GM23338 (cell line): Measurements from ENCODE around the gene PTAFR. TPM values are rescaled to one million over a fixed set of nuclear protein-coding genes. Genes with fewer than 3 reads are reported as not detected.

Experiments used
- ATAC-seq: fragments of 200-7000 bp; cut with Tn5 transposase; 3 replicates; pipeline ENCODE4 v1.9.1; 2020
- DNase-seq: peaks from one replicate; pipeline ENCODE4 v3.0.0-alpha.2; 2015; ENCODE audit warnings: low spot score
- H2AFZ ChIP-seq: fragments of 200-600 bp; sonication (generic); 2 replicates; pipeline ENCODE4 v1.8.0; 2016; ENCODE audit warnings: antibody characterized with exemption, mild to moderate bottlenecking, moderate library complexity
- H3F3A ChIP-seq: fragments of 200-600 bp; sonication (generic); replicated peaks from 2 replicates; pipeline ENCODE4 v1.8.0; 2017; ENCODE audit warnings: antibody characterized with exemption, mixed run types, low read depth
- H3K27ac ChIP-seq: fragments of 200-600 bp; sonication (generic); 2 replicates; pipeline ENCODE4 v1.6.1; 2016; ENCODE audit warnings: low read depth
- H3K27me3 ChIP-seq: fragments of 200-600 bp; sonication (generic); 2 replicates; pipeline ENCODE4 v1.8.0; 2016; ENCODE audit warnings: mild to moderate bottlenecking, mixed run types, moderate library complexity; ENCODE audit not compliant: insufficient read depth
- H3K36me3 ChIP-seq: fragments of 200-600 bp; sonication (generic); 2 replicates; pipeline ENCODE4 v1.8.0; 2016; ENCODE audit warnings: mild to moderate bottlenecking; ENCODE audit not compliant: insufficient read depth
- H3K4me1 ChIP-seq: fragments of 200-600 bp; sonication (generic); 2 replicates; pipeline ENCODE4 v1.8.0; 2016; ENCODE audit warnings: mild to moderate bottlenecking, moderate library complexity; ENCODE audit not compliant: insufficient read depth
- H3K4me2 ChIP-seq: fragments of 200-600 bp; sonication (generic); 2 replicates; pipeline ENCODE4 v1.7.1; 2017; ENCODE audit warnings: mixed run types
- H3K4me3 ChIP-seq: fragments of 200-600 bp; sonication (generic); 2 replicates; pipeline ENCODE4 v1.6.1; 2016; ENCODE audit warnings: mixed run types
- H3K79me2 ChIP-seq: fragments of 200-600 bp; sonication (generic); replicated peaks from 2 replicates; pipeline ENCODE4 v1.8.0; 2017; ENCODE audit warnings: mild to moderate bottlenecking; ENCODE audit not compliant: insufficient read depth
- H3K9me2 ChIP-seq: fragments of 200-600 bp; sonication (generic); 2 replicates; pipeline ENCODE4 v1.8.0; 2017; ENCODE audit not compliant: insufficient read depth
- H4K20me1 ChIP-seq: fragments of 200-600 bp; sonication (generic); replicated peaks from 2 replicates; pipeline ENCODE4 v1.8.0; 2017; ENCODE audit warnings: mild to moderate bottlenecking; ENCODE audit not compliant: insufficient read depth
- H3K27ac Mint-ChIP-seq: 2 replicates; pipeline ENCODE4 v1.8.0; 2020; ENCODE audit warnings: inconsistent platforms, mild to moderate bottlenecking, moderate library complexity, mixed read lengths
- H3K27me3 Mint-ChIP-seq: 3 replicates; pipeline ENCODE4 v1.8.0; 2022; ENCODE audit warnings: low read depth, mild to moderate bottlenecking, moderate library complexity, mixed read lengths, inconsistent platforms; ENCODE audit not compliant: insufficient read depth, poor library complexity
- H3K36me3 Mint-ChIP-seq: 3 replicates; pipeline ENCODE4 v1.8.0; 2021; ENCODE audit warnings: low read depth, mild to moderate bottlenecking, inconsistent platforms, moderate library complexity, mixed read lengths
- H3K4me1 Mint-ChIP-seq: 3 replicates; pipeline ENCODE4 v1.8.0; 2020; ENCODE audit warnings: mild to moderate bottlenecking, inconsistent platforms, mixed read lengths
- H3K4me3 Mint-ChIP-seq: 3 replicates; pipeline ENCODE4 v1.8.0; 2021; ENCODE audit warnings: moderate library complexity, mild to moderate bottlenecking, inconsistent platforms, mixed read lengths
- H3K9me3 Mint-ChIP-seq: 3 replicates; pipeline ENCODE4 v1.8.0; 2020; ENCODE audit warnings: moderate library complexity, mild to moderate bottlenecking, inconsistent platforms, mixed read lengths
- CREB1 ChIP-seq: fragments of 250-450 bp; sonication (Bioruptor Pico); IDR thresholded peaks from 2 replicates; pipeline ENCODE4 v1.5.0; 2020; ENCODE audit warnings: low read depth, mild to moderate bottlenecking, moderate library complexity
- CTCF ChIP-seq, 2 experiments: fragments of 200-600 bp in 1 of 2; sonication (generic) in 1 of 2; conservative IDR thresholded peaks; 2 replicates each; pipeline versions ENCODE4 v1.5.1 to v1.6.1; 2016 to 2017; ENCODE audit warnings: antibody characterized with exemption in 2 of 2, low read depth in 2 of 2, mild to moderate bottlenecking in 2 of 2, moderate library complexity in 1 of 2
- ETS1 ChIP-seq: IDR thresholded peaks from 2 replicates; pipeline ENCODE4 v1.6.1; 2016; ENCODE audit warnings: antibody characterized with exemption
- EZH2 ChIP-seq: fragments of 200-600 bp; sonication (generic); IDR thresholded peaks from one replicate; pipeline ENCODE4 v1.8.0; 2017; ENCODE audit warnings: antibody characterized with exemption, mild to moderate bottlenecking, low read depth; ENCODE audit not compliant: unreplicated experiment
- EZH2phosphoT487 ChIP-seq: fragments of 200-600 bp; sonication (generic); IDR thresholded peaks from one replicate; pipeline ENCODE4 v1.8.1; 2018; ENCODE audit warnings: antibody characterized with exemption; ENCODE audit not compliant: unreplicated experiment
- NANOG ChIP-seq: IDR thresholded peaks from 2 replicates; pipeline ENCODE4 v1.6.1; 2016; ENCODE audit warnings: antibody characterized with exemption, borderline replicate concordance
- POLR2AphosphoS5 ChIP-seq: IDR thresholded peaks from 2 replicates; pipeline ENCODE4 v1.6.1; 2016; ENCODE audit warnings: antibody characterized with exemption, low read depth
- STAT1 ChIP-seq: IDR thresholded peaks from one replicate; pipeline ENCODE4 v1.6.1; 2016; ENCODE audit warnings: antibody characterized with exemption; ENCODE audit not compliant: unreplicated experiment
- ZNF114 ChIP-seq: fragments of 250-450 bp; sonication (Bioruptor Pico); IDR thresholded peaks from 2 replicates; pipeline ENCODE4 v1.5.0; 2020; ENCODE audit warnings: mild to moderate bottlenecking, moderate library complexity
- ZNF331 ChIP-seq: fragments of 250-450 bp; sonication (Bioruptor Pico); IDR thresholded peaks from 2 replicates; pipeline ENCODE4 v1.5.0; 2020; ENCODE audit warnings: low read depth, mild to moderate bottlenecking, moderate library complexity
- ZNF462 ChIP-seq: fragments of 250-450 bp; sonication (Bioruptor Pico); IDR thresholded peaks from 2 replicates; pipeline ENCODE4 v1.5.0; 2020; ENCODE audit warnings: mild to moderate bottlenecking, moderate library complexity
- polyA plus RNA-seq: library from polyadenylated mRNA; unstranded; fragments of >200 nt; fragmentation: Nextera tagmentation; extraction: Ambion mirVana; gene quantifications from 2 replicates; pipeline ENCODE4 v1.2.1, GENCODE V29; 2016
- total RNA-seq: library from RNA; depleted of rRNA; stranded (reverse); fragments of >200 nt; shearing (Covaris generic); gene quantifications from 2 replicates; pipeline ENCODE4 v1.2.3, GENCODE V29; 2014
- TF ChIP-seq, protein P1 (sequence below): IDR thresholded peaks from one replicate; pipeline ENCODE4 v1.6.1; 2018; ENCODE audit warnings: antibody characterized with exemption; ENCODE audit not compliant: unreplicated experiment

PTAFR gene
- total and polyA plus RNA-seq, 2 experiments from 2014 or later = 0.29 to 0.76 TPM

DNA sequence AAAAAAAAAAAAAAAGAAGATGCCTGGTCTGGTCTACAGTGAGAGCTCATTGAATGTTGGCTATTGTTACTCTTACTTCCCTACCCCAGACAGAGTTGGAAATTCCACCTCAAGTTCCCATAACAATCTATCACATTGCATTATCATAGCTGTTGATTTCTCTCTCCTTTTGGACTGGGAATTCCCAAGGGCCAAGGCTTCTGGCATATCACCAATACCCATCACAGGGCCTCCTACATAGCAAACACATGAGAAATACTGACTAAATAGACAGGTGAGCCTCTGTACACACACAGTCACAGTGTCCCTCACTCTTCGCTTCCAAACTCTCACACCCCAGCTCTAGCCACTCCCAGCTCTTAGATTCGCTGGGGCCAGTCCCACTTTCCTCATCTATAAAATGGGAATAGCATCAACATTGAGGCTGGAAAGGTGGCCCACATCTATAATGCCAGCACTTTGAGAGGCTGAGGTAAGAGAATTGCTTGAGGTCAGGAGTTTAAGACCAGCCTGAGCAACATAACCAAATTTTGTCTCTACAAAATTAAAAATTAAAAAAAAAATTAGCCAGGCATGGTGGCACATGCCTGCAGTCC, 6.4 kb downstream of the PTAFR start:
- no peak overlapping the region for H3K4me3 Mint-ChIP-seq
- peaks cover 4% of the 10 kb centered on the region for H3K27me3 Mint-ChIP-seq
- H3K27ac Mint-ChIP-seq = no peak overlapping the region
- Histone ChIP-seq H2AFZ (no peak overlapping the region), H4K20me1 (no peaks in the 10 kb centered on the region), H3K79me2 (no peaks in the 10 kb centered on the region), H3F3A (no peaks in the 10 kb centered on the region), H3K4me3 (no peak overlapping the region), H3K9me2 (no peaks in the 10 kb centered on the region), H3K4me2 (no peak overlapping the region), H3K4me1 (no peaks in the 10 kb centered on the region), H3K27me3 (no peaks in the 10 kb centered on the region), H3K36me3 (no peaks in the 10 kb centered on the region), H3K27ac (no peak overlapping the region)
- H3K36me3 Mint-ChIP-seq = no peaks in the 10 kb centered on the region
- DNase-seq = no peak
- no peaks in the 10 kb centered on the region for H3K9me3 Mint-ChIP-seq
- no peak for ATAC-seq
- no peak for TF ChIP-seq ZNF331 (CRISPR knock-in tag)
- TF ChIP-seq, protein P1, sequence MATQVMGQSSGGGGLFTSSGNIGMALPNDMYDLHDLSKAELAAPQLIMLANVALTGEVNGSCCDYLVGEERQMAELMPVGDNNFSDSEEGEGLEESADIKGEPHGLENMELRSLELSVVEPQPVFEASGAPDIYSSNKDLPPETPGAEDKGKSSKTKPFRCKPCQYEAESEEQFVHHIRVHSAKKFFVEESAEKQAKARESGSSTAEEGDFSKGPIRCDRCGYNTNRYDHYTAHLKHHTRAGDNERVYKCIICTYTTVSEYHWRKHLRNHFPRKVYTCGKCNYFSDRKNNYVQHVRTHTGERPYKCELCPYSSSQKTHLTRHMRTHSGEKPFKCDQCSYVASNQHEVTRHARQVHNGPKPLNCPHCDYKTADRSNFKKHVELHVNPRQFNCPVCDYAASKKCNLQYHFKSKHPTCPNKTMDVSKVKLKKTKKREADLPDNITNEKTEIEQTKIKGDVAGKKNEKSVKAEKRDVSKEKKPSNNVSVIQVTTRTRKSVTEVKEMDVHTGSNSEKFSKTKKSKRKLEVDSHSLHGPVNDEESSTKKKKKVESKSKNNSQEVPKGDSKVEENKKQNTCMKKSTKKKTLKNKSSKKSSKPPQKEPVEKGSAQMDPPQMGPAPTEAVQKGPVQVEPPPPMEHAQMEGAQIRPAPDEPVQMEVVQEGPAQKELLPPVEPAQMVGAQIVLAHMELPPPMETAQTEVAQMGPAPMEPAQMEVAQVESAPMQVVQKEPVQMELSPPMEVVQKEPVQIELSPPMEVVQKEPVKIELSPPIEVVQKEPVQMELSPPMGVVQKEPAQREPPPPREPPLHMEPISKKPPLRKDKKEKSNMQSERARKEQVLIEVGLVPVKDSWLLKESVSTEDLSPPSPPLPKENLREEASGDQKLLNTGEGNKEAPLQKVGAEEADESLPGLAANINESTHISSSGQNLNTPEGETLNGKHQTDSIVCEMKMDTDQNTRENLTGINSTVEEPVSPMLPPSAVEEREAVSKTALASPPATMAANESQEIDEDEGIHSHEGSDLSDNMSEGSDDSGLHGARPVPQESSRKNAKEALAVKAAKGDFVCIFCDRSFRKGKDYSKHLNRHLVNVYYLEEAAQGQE = no peak
- TF ChIP-seq EZH2phosphoT487 = no peak
- TF ChIP-seq STAT1 = no peak
- TF ChIP-seq NANOG = no peak
- no peak for TF ChIP-seq POLR2AphosphoS5
- no peak for TF ChIP-seq EZH2
- no peak for TF ChIP-seq CREB1 (CRISPR knock-in tag)
- TF ChIP-seq ZNF462 = no peak
- TF ChIP-seq ZNF114 (CRISPR knock-in tag) = no peak
- no peak for TF ChIP-seq ETS1
- TF ChIP-seq CTCF (conservative IDR thresholded peaks at IDR 0.05; ENCODE audit: low read depth in 2 of 2) = no peak
- H3K4me1 Mint-ChIP-seq = peaks cover 7% of the 10 kb centered on the region
